T-helper 2 cell treated with Interferon-gamma antibody and Interleukin-4, amounts not matched to agents 5 μg/mL and 100 μg/mL, for 36 hours (primary cell): ENCODE results near the gene RGS7.

Experiments
- DNase-seq: peaks from one replicate; pipeline ENCODE4 v3.0.0; 2021; ENCODE audit warnings: low spot score
- H3K27ac Mint-ChIP-seq: one replicate; pipeline ENCODE4 v1.8.0; 2021; ENCODE audit warnings: mild to moderate bottlenecking, mixed read lengths
- H3K27me3 Mint-ChIP-seq: one replicate; pipeline ENCODE4 v1.8.0; 2021; ENCODE audit warnings: low read depth, mixed read lengths
- H3K36me3 Mint-ChIP-seq: one replicate; pipeline ENCODE4 v1.8.0; 2021; ENCODE audit warnings: low read depth, mixed read lengths
- H3K4me1 Mint-ChIP-seq: one replicate; pipeline ENCODE4 v1.8.0; 2021; ENCODE audit warnings: low read depth, mixed read lengths
- H3K4me3 Mint-ChIP-seq: one replicate; pipeline ENCODE4 v1.8.0; 2022; ENCODE audit warnings: mild to moderate bottlenecking, moderate library complexity, mixed read lengths
- H3K9me3 Mint-ChIP-seq: one replicate; pipeline ENCODE4 v1.8.0; 2021; ENCODE audit warnings: mixed read lengths

The RGS7 gene

GRCh38 chr1:241356519-241357365 is at the start of gene RGS7:
TSS of gene RGS7 (minus strand) at chr1:241357205.
- DNase-seq, result peak; percentile 4

GRCh38 chr1:241406421-241406820 is 49.4 kb upstream of the RGS7 start:
- Mint-ChIP-seq H3K27me3 (no peaks in the 10 kb centered on the region), H3K9me3 (no peaks in the 10 kb centered on the region), H3K4me3 (no peak overlapping the region), H3K36me3 (no peaks in the 10 kb centered on the region), H3K27ac (no peak overlapping the region), H3K4me1 (no peaks in the 10 kb centered on the region)
- no peak for DNase-seq

More at GRCh38 chr1:241356519-241357365, at the start of gene RGS7:
- peak within 1 kb of the TSS; percentile 39 for H3K4me3 Mint-ChIP-seq
- no peaks in the 10 kb centered on the region for H3K9me3 Mint-ChIP-seq
- H3K36me3 Mint-ChIP-seq, result no peaks in the 10 kb centered on the region
- no peak within 1 kb of the TSS for H3K27ac Mint-ChIP-seq
- H3K27me3 Mint-ChIP-seq, result peaks cover 37% of the 10 kb centered on the region
- no peaks in the 10 kb centered on the region for H3K4me1 Mint-ChIP-seq

GRCh38 chr1:241401156-241401555 is 44.2 kb upstream of the RGS7 start:
- Mint-ChIP-seq H3K27me3 (no peaks in the 10 kb centered on the region), H3K36me3 (no peaks in the 10 kb centered on the region), H3K27ac (no peak overlapping the region), H3K4me3 (no peak overlapping the region), H3K9me3 (no peaks in the 10 kb centered on the region), H3K4me1 (no peaks in the 10 kb centered on the region)
- no peak for DNase-seq

GRCh38 chr1:241396747-241397681 is 40.0 kb upstream of the RGS7 start:
- H3K27ac Mint-ChIP-seq, result no peak overlapping the region
- no peaks in the 10 kb centered on the region for H3K9me3 Mint-ChIP-seq
- H3K4me3 Mint-ChIP-seq, result no peak overlapping the region
- H3K36me3 Mint-ChIP-seq, result no peaks in the 10 kb centered on the region
- H3K4me1 Mint-ChIP-seq, result no peaks in the 10 kb centered on the region
- no peak for DNase-seq
- H3K27me3 Mint-ChIP-seq, result no peaks in the 10 kb centered on the region

GRCh38 chr1:241391926-241392710 is 35.1 kb upstream of the RGS7 start:
- no peaks in the 10 kb centered on the region for H3K4me1 Mint-ChIP-seq
- no peak overlapping the region for H3K4me3 Mint-ChIP-seq

GRCh38 chr1:241390526-241390925 is 33.5 kb upstream of the RGS7 start:
- Mint-ChIP-seq H3K4me3 (no peak overlapping the region), H3K4me1 (no peaks in the 10 kb centered on the region), H3K36me3 (no peaks in the 10 kb centered on the region), H3K27me3 (no peaks in the 10 kb centered on the region), H3K27ac (no peak overlapping the region), H3K9me3 (no peaks in the 10 kb centered on the region)
- DNase-seq, result no peak

More at GRCh38 chr1:241391926-241392710, 35.1 kb upstream of the RGS7 start:
- no peak for DNase-seq
- Mint-ChIP-seq H3K9me3 (no peaks in the 10 kb centered on the region), H3K27me3 (no peaks in the 10 kb centered on the region), H3K27ac (no peak overlapping the region), H3K36me3 (no peaks in the 10 kb centered on the region)

- Mint-ChIP-seq H3K9me3 (no peaks in the 10 kb centered on the region), H3K4me1 (no peaks in the 10 kb centered on the region), H3K27me3 (no peaks in the 10 kb centered on the region), H3K27ac (no peak overlapping the region), H3K4me3 (no peak overlapping the region), H3K36me3 (no peaks in the 10 kb centered on the region)
- no peak for DNase-seq
Measured at GRCh38 chr1:241389400-241389799, 32.4 kb upstream of the RGS7 start.

- Mint-ChIP-seq H3K27me3 (no peaks in the 10 kb centered on the region), H3K36me3 (no peaks in the 10 kb centered on the region), H3K27ac (no peak overlapping the region), H3K4me1 (no peaks in the 10 kb centered on the region), H3K4me3 (no peak overlapping the region), H3K9me3 (no peaks in the 10 kb centered on the region)
- DNase-seq, result no peak
Measured at GRCh38 chr1:241387216-241387615, 30.2 kb upstream of the RGS7 start.

- Mint-ChIP-seq H3K27ac (no peak overlapping the region), H3K36me3 (no peaks in the 10 kb centered on the region), H3K27me3 (no peaks in the 10 kb centered on the region), H3K4me3 (no peak overlapping the region), H3K9me3 (no peaks in the 10 kb centered on the region), H3K4me1 (no peaks in the 10 kb centered on the region)
- no peak for DNase-seq
Measured at GRCh38 chr1:241376701-241377100, 19.7 kb upstream of the RGS7 start.

- Mint-ChIP-seq H3K36me3 (no peaks in the 10 kb centered on the region), H3K9me3 (no peaks in the 10 kb centered on the region), H3K27me3 (no peaks in the 10 kb centered on the region), H3K27ac (no peak overlapping the region), H3K4me3 (no peak overlapping the region), H3K4me1 (no peaks in the 10 kb centered on the region)
- DNase-seq, result no peak
Measured at GRCh38 chr1:241375886-241376285, 18.9 kb upstream of the RGS7 start.

- H3K27me3 Mint-ChIP-seq, result no peaks in the 10 kb centered on the region
- H3K27ac Mint-ChIP-seq, result no peak overlapping the region
- H3K36me3 Mint-ChIP-seq, result no peaks in the 10 kb centered on the region
- H3K4me1 Mint-ChIP-seq, result no peaks in the 10 kb centered on the region
- H3K9me3 Mint-ChIP-seq, result no peaks in the 10 kb centered on the region
- no peak for DNase-seq
- H3K4me3 Mint-ChIP-seq, result no peak overlapping the region
Measured at GRCh38 chr1:241366196-241366595, 9.2 kb upstream of the RGS7 start.

GRCh38 chr1:241362350-241362749 is 5.3 kb upstream of the RGS7 start:
- Mint-ChIP-seq H3K27ac (no peak overlapping the region), H3K27me3 (peaks cover 17% of the 10 kb centered on the region), H3K9me3 (no peaks in the 10 kb centered on the region), H3K4me1 (no peaks in the 10 kb centered on the region), H3K36me3 (no peaks in the 10 kb centered on the region), H3K4me3 (no peak overlapping the region)
- DNase-seq, result no peak

GRCh38 chr1:241357366-241358340 is 648 bp upstream of the RGS7 start:
- H3K36me3 Mint-ChIP-seq, result no peaks in the 10 kb centered on the region
- no peaks in the 10 kb centered on the region for H3K9me3 Mint-ChIP-seq
- no peaks in the 10 kb centered on the region for H3K4me1 Mint-ChIP-seq
- H3K27ac Mint-ChIP-seq, result no peak overlapping the region
- H3K4me3 Mint-ChIP-seq, result peak overlapping the region; percentile 39
- DNase-seq, result no peak
- H3K27me3 Mint-ChIP-seq, result peaks cover 37% of the 10 kb centered on the region
